Measurements from ENCODE around the gene CDS1.
"Not testable (repeated sequence)": the region's sequence is repeated elsewhere in the genome, so short reads cannot be mapped to it uniquely, and the experiment has no call there.

CDS1 gene

DNA sequence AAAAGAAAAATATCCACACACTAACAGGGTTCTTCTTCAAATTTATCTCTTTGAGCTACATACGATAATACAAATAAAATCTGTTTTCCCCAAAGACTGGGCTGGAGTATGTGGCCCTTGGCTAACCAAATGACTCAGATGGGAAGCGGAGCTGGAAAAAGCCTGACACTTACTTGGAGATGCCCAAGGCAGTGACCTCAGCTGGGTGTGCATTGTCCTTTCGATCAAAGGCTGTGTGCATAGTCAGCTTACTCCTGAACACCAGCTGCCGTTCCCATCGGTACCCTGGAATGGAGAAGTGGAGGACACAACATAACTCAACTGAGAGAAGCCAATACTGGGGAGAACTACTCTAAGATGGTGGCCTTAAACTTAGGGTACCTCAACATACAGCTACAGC lies 95.1 kb downstream of the CDS1 start:
- FAIRE-seq = no peak

GRCh38 chr4:84678976-84679744 lies 96.2 kb downstream of the CDS1 start:
- no peak for FAIRE-seq

DNA sequence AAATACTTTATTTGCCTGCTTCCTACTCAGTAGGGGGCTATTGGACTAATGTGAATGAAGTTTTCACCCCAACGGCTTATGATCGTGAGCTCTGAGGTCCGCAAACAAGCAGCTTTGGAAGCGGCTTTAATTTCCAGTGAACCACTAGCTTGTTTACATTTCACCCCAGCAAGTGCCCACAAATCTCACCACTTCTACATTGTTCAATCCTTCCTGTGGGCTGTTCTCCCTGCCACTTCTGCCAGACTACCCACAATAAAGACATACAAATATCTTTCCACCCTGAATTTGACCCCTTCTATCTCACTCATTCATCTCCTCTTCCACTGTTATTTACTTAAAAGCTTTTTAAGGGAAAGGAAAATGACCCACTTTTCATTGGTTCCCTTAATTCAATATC lies 98.0 kb downstream of the CDS1 start:
- no peak for FAIRE-seq

GRCh38 chr4:84681486-84682274 lies 98.8 kb downstream of the CDS1 start:
- no peak for FAIRE-seq

GRCh38 chr4:84682661-84683060 lies 99.7 kb downstream of the CDS1 start:
- FAIRE-seq = not testable (repeated sequence)

- FAIRE-seq = no peak
These were observed 100.3 kb downstream of the CDS1 start for GRCh38 chr4:84683064-84683850.

- no peak for FAIRE-seq
These were observed 101.4 kb downstream of the CDS1 start for GRCh38 chr4:84684361-84684760.

DNA sequence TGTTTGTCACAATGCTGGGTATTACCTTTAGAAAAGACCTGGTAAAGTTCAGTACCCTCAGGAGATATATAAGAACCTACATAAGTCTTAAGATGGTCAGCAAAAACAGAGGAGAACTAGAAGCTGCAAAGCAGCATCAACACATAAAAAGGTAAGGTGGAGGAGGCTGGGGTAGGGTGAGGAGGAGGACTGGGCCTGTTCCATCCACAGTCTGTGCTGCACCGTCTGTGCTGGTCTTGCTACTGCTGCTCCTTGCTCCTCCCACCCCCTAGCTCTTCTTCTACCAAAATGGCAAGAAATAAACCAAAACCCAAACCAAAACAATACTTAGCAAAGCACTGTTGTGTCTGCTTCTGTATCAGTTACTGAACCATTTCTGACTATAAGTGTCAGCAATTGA lies 102.2 kb downstream of the CDS1 start:
- FAIRE-seq = no peak

GRCh38 chr4:84688605-84689004 lies 105.7 kb downstream of the CDS1 start:
- no peak for FAIRE-seq

DNA sequence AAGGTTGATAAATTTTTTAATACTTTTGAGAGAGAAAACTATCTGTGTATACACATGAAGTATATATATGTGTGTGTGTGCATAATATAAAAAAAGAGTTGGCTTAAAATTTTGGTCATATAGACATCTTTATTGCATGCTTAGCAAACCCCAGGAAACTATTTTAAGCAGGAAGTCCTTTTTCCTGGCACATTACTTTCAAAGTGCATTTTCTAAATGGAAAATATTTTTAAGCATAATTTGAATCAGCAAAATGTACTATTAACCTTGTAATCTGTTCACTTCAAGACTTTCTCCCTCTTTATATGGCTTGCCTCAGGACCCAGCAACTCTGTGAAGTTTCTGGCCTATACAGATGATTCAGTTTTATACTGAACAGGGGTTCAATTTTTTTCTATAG lies 106.3 kb downstream of the CDS1 start:
- FAIRE-seq = no peak

DNA sequence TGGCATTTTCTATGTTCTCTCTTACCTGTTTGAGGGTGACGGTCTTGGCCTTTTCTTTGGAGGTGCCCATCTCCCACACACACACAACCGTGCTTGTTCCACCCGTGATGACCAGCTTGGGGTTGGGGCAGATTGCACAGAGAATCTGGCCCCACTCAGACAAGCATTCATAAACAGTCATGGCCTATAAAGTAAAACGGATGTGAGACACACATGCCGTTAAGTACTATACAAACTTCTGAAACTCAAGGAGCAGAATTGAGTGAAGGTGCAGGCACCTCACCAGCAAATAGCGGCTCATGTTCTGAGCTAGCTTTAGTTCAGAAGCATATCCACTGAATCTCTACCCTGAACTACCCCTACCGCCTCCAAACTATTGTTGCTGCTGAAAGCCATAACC lies 107.6 kb downstream of the CDS1 start:
- no peak for FAIRE-seq

- FAIRE-seq = no peak
These were observed 108.3 kb downstream of the CDS1 start for GRCh38 chr4:84691170-84691691.

DNA sequence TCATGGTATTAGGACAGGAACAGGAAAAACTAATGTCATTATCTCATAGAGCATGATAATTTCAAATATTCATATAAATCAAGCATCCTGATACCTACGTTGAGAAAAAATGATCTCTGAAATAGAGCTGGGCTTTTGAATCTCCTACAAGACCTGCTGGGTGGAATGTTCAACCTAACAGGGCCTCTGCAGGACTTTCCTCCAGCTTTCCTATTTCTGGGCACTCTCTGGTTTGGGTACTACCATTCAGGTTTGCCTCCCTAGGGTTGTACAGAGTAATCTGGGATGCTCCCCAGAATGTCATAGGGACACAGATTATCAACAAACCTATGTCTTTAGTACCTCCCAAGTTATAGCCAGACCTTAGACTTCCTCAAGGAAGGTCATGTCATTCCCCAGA lies 108.9 kb downstream of the CDS1 start:
- FAIRE-seq = no peak

- no peak for FAIRE-seq
These were observed 114.2 kb downstream of the CDS1 start for GRCh38 chr4:84697159-84697558.

DNA sequence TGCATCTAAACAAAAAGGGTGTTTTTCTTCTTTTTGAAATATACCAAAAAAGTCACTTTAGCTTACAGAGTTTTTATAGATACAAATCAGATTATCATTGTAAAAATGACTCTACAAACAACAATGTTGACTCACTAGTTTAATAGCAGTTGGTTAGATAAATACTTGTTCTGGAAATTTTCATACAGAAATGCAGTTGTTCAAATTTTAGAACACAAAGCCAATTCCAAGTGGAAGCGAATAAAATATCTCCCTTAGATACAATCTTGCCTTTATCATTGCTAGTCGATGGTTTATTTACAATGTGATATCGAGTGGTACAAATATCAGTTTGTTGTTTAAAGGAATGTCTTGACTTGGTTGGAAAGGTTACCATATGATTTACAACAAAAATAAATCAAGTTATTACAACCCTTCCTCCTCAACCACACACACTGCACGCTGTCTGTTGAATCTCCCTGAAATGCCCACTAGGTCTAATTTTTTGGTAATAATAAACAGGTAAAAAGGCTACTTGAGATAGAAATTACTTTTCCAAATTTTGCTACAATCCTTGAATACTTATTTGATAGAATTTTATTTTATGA lies 114.8 kb downstream of the CDS1 start:
- FAIRE-seq = peak; percentile 31

- no peak for FAIRE-seq
These were observed 116.2 kb downstream of the CDS1 start for GRCh38 chr4:84699001-84699671.

Data from colon (tissue), 2 donors.